ENCODE measurements around the gene CELA2A.

The CELA2A gene

GRCh38 chr1:15445390-15446122 lies 11.0 kb upstream of the CELA2A start:
- TF ChIP-seq CTCF (conservative IDR thresholded peaks at IDR 0.05; ENCODE audit: low read depth, low read length): no peak
- no peak overlapping the region for H3K4me3 ChIP-seq (ENCODE audit: low read length)
- DNase-seq (ENCODE audit: low read depth): no peak

DNA sequence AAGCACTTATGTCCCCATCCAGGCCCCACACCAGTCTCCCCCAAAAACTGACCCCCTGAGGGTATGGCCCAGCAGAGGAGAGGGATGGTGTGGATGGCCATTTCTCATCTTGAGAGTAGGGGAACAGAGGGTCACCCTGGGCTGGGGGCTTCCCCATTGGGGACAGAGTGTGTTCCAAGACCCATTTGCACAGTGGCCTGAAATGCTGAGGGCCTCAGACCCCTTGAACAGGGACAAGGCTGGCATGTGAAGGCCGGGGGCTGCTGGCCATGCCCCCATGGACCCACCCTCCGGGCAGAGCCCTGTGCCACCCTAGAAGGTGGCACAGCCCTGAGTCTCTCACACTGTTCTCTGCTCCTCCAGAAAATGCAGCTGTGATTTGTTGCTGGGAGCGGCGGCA lies 10.3 kb upstream of the CELA2A start:
- no peak overlapping the region for H3K4me3 ChIP-seq (ENCODE audit: low read length)
- no peak for TF ChIP-seq CTCF (conservative IDR thresholded peaks at IDR 0.05; ENCODE audit: low read depth, low read length)
- no peak for DNase-seq (ENCODE audit: low read depth)

- H3K4me3 ChIP-seq (ENCODE audit: low read length): no peak overlapping the region
- TF ChIP-seq CTCF (conservative IDR thresholded peaks at IDR 0.05; ENCODE audit: low read depth, low read length): no peak
- no peak for DNase-seq (ENCODE audit: low read depth)
Measured at GRCh38 chr1:15448877-15449462, 7.6 kb upstream of the CELA2A start.

- no peak for TF ChIP-seq CTCF (conservative IDR thresholded peaks at IDR 0.05; ENCODE audit: low read depth, low read length)
- H3K4me3 ChIP-seq (ENCODE audit: low read length): no peak overlapping the region
- DNase-seq (ENCODE audit: low read depth): no peak
Measured at GRCh38 chr1:15449567-15449966, 7.0 kb upstream of the CELA2A start.

GRCh38 chr1:15451014-15451722 lies 5.4 kb upstream of the CELA2A start:
- TF ChIP-seq CTCF (conservative IDR thresholded peaks at IDR 0.05; ENCODE audit: low read depth, low read length): no peak
- H3K4me3 ChIP-seq (ENCODE audit: low read length): no peak overlapping the region
- no peak for DNase-seq (ENCODE audit: low read depth)

GRCh38 chr1:15452216-15452615 lies 4.3 kb upstream of the CELA2A start:
- TF ChIP-seq CTCF (conservative IDR thresholded peaks at IDR 0.05; ENCODE audit: low read depth, low read length): no peak
- no peak for DNase-seq (ENCODE audit: low read depth)
- no peak overlapping the region for H3K4me3 ChIP-seq (ENCODE audit: low read length)
